ENCODE results near the gene SF3B2. TPM values are rescaled to one million over a fixed set of nuclear protein-coding genes. Genes with fewer than 3 reads are reported as not detected.
A peak's percentile ranks its signal among the peaks of the same experiment; 100 is the strongest.

SF3B2 gene
- total and polyA plus RNA-seq, 2 experiments from 2014 or later = 120 to 155 TPM

DNA sequence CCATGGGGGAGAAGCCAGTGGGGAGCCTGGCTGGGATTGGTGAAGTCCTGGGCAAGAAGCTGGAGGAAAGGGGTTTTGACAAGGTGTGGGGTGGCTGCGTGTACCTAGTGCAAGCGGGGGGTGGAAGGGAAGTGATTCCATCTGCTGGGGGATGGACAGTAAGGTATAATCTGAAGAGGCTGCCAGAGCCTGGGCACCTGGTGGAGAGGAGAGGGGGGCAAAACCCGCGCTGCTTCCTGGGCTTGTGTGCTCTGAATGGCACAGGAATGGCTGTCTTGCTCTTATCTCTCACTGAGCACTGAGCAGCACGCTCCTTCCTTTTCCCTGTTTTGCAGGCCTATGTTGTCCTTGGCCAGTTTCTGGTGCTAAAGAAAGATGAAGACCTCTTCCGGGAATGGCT, 48.9 kb upstream of the SF3B2 start:
- Histone ChIP-seq H2AFZ (no peak overlapping the region), H3K9me2 (replicated peaks; ENCODE audit: insufficient read depth) (no peaks in the 10 kb centered on the region), H4K20me1 (ENCODE audit: insufficient read depth, poor library complexity, severe bottlenecking) (no peaks in the 10 kb centered on the region), H3K4me3 (no peak overlapping the region), H3K79me2 (peaks cover 47% of the 10 kb centered on the region), H3K27me3 (no peaks in the 10 kb centered on the region), H3K4me1 (ENCODE audit: insufficient read depth) (no peaks in the 10 kb centered on the region), H3K4me2 (peak overlapping the region; percentile 95), H3K9me3 (ENCODE audit: low read depth) (no peaks in the 10 kb centered on the region), H3K27ac (peak overlapping the region; percentile 99), H3K36me3 (replicated peaks; ENCODE audit: insufficient read depth, low read depth) (no peaks in the 10 kb centered on the region)
- TF ChIP-seq EZH2phosphoT487 (IDR thresholded peaks at IDR 0.05; ENCODE audit: low read depth, severe bottlenecking, unreplicated experiment) (no peak), EZH2 (IDR thresholded peaks at IDR 0.05; ENCODE audit: borderline replicate concordance) (no peak)
- TF ChIP-seq, protein P1, sequence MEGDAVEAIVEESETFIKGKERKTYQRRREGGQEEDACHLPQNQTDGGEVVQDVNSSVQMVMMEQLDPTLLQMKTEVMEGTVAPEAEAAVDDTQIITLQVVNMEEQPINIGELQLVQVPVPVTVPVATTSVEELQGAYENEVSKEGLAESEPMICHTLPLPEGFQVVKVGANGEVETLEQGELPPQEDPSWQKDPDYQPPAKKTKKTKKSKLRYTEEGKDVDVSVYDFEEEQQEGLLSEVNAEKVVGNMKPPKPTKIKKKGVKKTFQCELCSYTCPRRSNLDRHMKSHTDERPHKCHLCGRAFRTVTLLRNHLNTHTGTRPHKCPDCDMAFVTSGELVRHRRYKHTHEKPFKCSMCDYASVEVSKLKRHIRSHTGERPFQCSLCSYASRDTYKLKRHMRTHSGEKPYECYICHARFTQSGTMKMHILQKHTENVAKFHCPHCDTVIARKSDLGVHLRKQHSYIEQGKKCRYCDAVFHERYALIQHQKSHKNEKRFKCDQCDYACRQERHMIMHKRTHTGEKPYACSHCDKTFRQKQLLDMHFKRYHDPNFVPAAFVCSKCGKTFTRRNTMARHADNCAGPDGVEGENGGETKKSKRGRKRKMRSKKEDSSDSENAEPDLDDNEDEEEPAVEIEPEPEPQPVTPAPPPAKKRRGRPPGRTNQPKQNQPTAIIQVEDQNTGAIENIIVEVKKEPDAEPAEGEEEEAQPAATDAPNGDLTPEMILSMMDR (IDR thresholded peaks at IDR 0.05; ENCODE audit: poor library complexity) = no peak
- WGBS (ENCODE audit: low lambda C conversion rate, missing lambda C conversion rate) = 86% methylated on average over 6 of the region's 6 CpGs
- no peak for DNase-seq (ENCODE audit: low spot score)

DNA sequence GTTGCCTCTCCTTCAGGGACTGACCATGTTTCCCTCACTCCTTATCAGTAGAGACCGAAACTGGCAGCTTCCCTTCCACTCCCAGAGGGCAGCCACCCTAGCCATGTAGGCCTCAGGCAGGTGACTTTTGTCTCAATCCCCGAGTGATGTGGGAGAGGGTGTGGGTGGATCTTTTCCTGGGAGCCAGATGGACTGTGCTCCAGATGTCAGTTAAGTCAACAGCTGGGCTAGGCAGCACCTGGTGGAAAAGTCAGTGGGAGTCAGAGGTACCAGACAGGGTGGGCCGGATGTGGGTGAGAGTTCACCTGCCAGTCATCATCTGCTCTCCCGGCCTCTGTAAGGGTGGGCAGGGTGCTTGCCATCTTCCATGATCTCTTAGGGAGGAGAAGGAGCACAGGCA, 48.0 kb upstream of the SF3B2 start:
- H3K27me3 ChIP-seq = no peaks in the 10 kb centered on the region
- no peaks in the 10 kb centered on the region for H3K36me3 ChIP-seq (replicated peaks; ENCODE audit: insufficient read depth, low read depth)
- no peak overlapping the region for H3K27ac ChIP-seq
- H3K9me3 ChIP-seq (ENCODE audit: low read depth) = no peaks in the 10 kb centered on the region
- peaks cover 44% of the 10 kb centered on the region for H3K79me2 ChIP-seq
- H3K4me2 ChIP-seq = no peak overlapping the region
- 96% methylated on average over 4 of the region's 4 CpGs for WGBS (ENCODE audit: low lambda C conversion rate, missing lambda C conversion rate)
- no peak overlapping the region for H2AFZ ChIP-seq
- no peaks in the 10 kb centered on the region for H3K4me1 ChIP-seq (ENCODE audit: insufficient read depth)
- TF ChIP-seq, protein P1 (IDR thresholded peaks at IDR 0.05; ENCODE audit: poor library complexity) = no peak
- TF ChIP-seq EZH2phosphoT487 (IDR thresholded peaks at IDR 0.05; ENCODE audit: low read depth, severe bottlenecking, unreplicated experiment) = no peak
- TF ChIP-seq EZH2 (IDR thresholded peaks at IDR 0.05; ENCODE audit: borderline replicate concordance) = no peak
- H3K4me3 ChIP-seq = no peak overlapping the region
- H3K9me2 ChIP-seq (replicated peaks; ENCODE audit: insufficient read depth) = no peaks in the 10 kb centered on the region
- H4K20me1 ChIP-seq (ENCODE audit: insufficient read depth, poor library complexity, severe bottlenecking) = no peaks in the 10 kb centered on the region
- no peak for DNase-seq (ENCODE audit: low spot score)

DNA sequence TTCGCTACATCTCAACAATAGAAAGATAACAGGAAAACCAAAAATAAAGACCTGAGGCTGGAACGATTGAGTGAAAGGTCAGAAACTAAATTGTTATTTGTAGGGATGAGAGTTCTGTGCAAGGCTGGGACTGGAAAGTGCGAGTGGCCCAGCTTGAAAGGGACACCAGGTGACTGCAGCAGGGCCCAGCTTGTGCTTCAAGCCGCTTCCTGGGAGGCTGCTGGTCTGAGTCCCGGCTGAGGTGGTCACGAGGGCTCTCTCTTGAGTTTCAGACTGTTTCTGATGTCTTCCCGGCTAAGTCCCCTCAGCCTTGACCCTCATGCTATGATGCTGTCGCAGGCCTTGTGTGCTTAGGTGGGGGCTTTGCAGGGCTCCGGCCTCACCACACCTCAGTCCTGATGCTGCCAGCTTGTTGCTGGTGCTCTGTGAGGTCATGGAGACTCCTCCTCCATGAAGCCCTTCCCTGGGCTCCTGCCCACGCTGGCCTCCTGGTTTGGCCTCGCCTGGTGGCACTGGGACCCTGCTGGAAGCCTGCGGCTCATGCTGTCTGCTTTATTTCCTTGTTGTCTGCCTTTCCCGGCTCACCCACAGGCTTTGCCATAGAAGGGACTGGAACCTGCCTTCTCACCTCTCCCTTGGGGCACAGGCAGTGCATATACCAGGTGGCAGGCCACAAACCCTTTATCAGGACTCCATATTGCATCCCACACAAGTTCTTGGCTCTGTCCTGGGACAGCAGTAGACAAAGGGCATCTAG, 45.9 kb upstream of the SF3B2 start:
- H3K36me3 ChIP-seq (replicated peaks; ENCODE audit: insufficient read depth, low read depth) = no peaks in the 10 kb centered on the region
- no peak overlapping the region for H3K4me2 ChIP-seq
- no peak overlapping the region for H3K27ac ChIP-seq
- H4K20me1 ChIP-seq (ENCODE audit: insufficient read depth, poor library complexity, severe bottlenecking) = no peaks in the 10 kb centered on the region
- no peak overlapping the region for H2AFZ ChIP-seq
- peaks cover 9% of the 10 kb centered on the region for H3K27me3 ChIP-seq
- 87% methylated on average over 13 of the region's 13 CpGs for WGBS (ENCODE audit: low lambda C conversion rate, missing lambda C conversion rate)
- no peaks in the 10 kb centered on the region for H3K9me3 ChIP-seq (ENCODE audit: low read depth)
- peaks cover 24% of the 10 kb centered on the region for H3K79me2 ChIP-seq
- DNase-seq (ENCODE audit: low spot score) = no peak
- H3K4me3 ChIP-seq = no peak overlapping the region
- H3K4me1 ChIP-seq (ENCODE audit: insufficient read depth) = no peaks in the 10 kb centered on the region
- no peaks in the 10 kb centered on the region for H3K9me2 ChIP-seq (replicated peaks; ENCODE audit: insufficient read depth)
- no peak for TF ChIP-seq EZH2 (IDR thresholded peaks at IDR 0.05; ENCODE audit: borderline replicate concordance)
- no peak for TF ChIP-seq EZH2phosphoT487 (IDR thresholded peaks at IDR 0.05; ENCODE audit: low read depth, severe bottlenecking, unreplicated experiment)
- TF ChIP-seq, protein P1 (IDR thresholded peaks at IDR 0.05; ENCODE audit: poor library complexity) = no peak
